Fibroblast of pulmonary artery (primary cell): Measurements from ENCODE around the gene ARHGAP29.
A peak's percentile ranks its signal among the peaks of the same experiment; 100 is the strongest.

ENCODE experiments used
- DNase-seq: peaks from one replicate; pipeline ENCODE4 v3.0.0-alpha.2; 2010; ENCODE audit warnings: low read depth
- H3K4me3 ChIP-seq: replicated peaks from 2 replicates; pipeline ENCODE4 v1.5.1; 2011; ENCODE audit warnings: low read depth, mild to moderate bottlenecking, control low read depth, low read length, moderate library complexity
- CTCF ChIP-seq: IDR thresholded peaks from 2 replicates; pipeline ENCODE4 v1.5.1; 2011; ENCODE audit warnings: mild to moderate bottlenecking, control low read depth, low read length, inconsistent platforms; ENCODE audit errors: missing control alignments

Gene ARHGAP29

GRCh38 chr1:94273111-94273510 lies 35.7 kb upstream of the ARHGAP29 start:
- no peak overlapping the region for H3K4me3 ChIP-seq
- no peak for TF ChIP-seq CTCF
- no peak for DNase-seq

- no peak for TF ChIP-seq CTCF
- DNase-seq, result no peak
- H3K4me3 ChIP-seq, result no peak overlapping the region
These were observed 35.0 kb upstream of the ARHGAP29 start for GRCh38 chr1:94272388-94272787.

- DNase-seq, result no peak
- no peak for TF ChIP-seq CTCF
- no peak overlapping the region for H3K4me3 ChIP-seq
These were observed 34.0 kb upstream of the ARHGAP29 start for GRCh38 chr1:94271373-94271772.

GRCh38 chr1:94270801-94271203 lies 33.4 kb upstream of the ARHGAP29 start:
- DNase-seq, result peak; percentile 71
- H3K4me3 ChIP-seq, result no peak overlapping the region
- no peak for TF ChIP-seq CTCF

- no peak for DNase-seq
- no peak for TF ChIP-seq CTCF
- no peak overlapping the region for H3K4me3 ChIP-seq
These were observed 32.5 kb upstream of the ARHGAP29 start for GRCh38 chr1:94269921-94270320.

- DNase-seq, result no peak
These were observed 28.5 kb upstream of the ARHGAP29 start for GRCh38 chr1:94265906-94266305.

More at GRCh38 chr1:94265906-94266305, 28.5 kb upstream of the ARHGAP29 start:
- TF ChIP-seq CTCF, result no peak
- no peak overlapping the region for H3K4me3 ChIP-seq
